Stimulated activated CD8-positive, alpha-beta memory T cell treated with anti-CD3 and anti-CD28 coated beads, Interleukin-4, amount 100 ng/mL, for 4 hours (primary cell): ENCODE results near the gene DHCR7.

Experiments used
- DNase-seq, 2 donors: peaks; one replicate each; pipeline ENCODE4 v3.0.0-alpha.2; 2020; ENCODE audit warnings: low read depth in 2 of 2, low spot score in 1 of 2

DHCR7 gene

GRCh38 chr11:71387200-71387599 is 61.0 kb downstream of the DHCR7 start:
- DNase-seq = no peak

GRCh38 chr11:71386202-71386601 is 62.0 kb downstream of the DHCR7 start:
- DNase-seq = no peak

- no peak for DNase-seq
Observed at GRCh38 chr11:71385091-71385490, 63.1 kb downstream of the DHCR7 start.

GRCh38 chr11:71384561-71384960 is 63.6 kb downstream of the DHCR7 start:
- DNase-seq = no peak
